Effector CD4-positive, alpha-beta T cell (primary cell): ENCODE data around the gene ENOX2.

Experiments used
- DNase-seq: peaks from one replicate; pipeline ENCODE4 v3.0.0-alpha.2; 2020

Gene ENOX2

DNA sequence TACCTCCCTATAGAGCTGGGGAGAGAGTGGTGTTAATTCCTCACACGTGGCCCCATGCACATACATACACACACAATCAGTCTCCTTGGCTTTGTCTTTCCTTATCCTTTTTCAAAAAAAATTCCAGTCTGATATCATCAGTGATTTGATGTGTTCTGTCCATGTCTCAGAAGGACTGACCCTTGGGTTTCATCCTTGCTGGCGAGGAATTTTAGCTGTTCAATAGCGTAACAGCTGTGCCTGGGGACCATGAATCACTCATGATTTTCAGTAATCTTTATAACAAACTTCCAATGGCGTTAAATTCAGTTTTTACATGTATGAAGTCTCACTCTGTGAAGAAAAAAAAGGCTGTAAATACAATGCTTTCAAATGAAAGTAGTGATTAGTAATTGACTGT, 296.6 kb downstream of the ENOX2 start:
- no peak for DNase-seq

DNA sequence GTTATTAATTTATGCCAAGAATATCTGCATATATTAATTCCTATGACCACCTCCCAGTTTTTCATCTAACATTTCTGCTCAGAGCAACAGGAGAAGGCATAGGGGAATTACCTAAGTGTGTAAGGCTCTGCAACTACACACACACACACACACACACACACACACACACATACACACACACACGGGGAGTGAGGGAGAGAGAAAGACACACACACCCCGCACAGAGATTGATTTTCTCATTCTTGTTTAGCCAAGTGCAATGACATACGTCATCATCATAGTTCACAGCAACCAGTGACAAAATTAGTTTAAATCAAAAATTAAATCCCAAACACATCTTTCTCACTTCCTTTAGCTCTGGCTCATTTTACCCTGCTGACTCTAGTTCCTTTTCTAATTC, 298.1 kb downstream of the ENOX2 start:
- no peak for DNase-seq

DNA sequence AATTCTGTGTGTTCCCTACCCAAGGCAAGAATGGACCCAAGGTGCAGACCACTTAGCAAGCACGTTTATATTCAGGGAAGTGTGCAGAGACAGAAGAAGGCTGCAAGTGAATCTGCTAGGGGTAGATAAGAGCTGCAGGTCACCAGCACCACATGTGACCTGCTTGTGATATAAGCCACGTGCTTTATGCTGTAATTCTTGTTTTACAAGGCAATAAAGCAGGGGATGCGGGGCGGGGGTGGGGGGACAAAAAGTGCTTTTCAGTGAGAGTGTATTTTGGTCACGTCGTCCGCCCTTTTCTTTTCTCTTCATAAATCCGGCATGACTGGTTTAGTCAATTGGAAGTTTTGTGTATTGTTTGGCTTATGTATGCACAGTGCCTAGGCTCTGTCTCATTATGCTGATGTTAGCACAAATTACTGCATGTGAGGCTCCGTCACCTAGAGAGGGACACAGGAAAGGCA, 308.5 kb downstream of the ENOX2 start:
- no peak for DNase-seq

DNA sequence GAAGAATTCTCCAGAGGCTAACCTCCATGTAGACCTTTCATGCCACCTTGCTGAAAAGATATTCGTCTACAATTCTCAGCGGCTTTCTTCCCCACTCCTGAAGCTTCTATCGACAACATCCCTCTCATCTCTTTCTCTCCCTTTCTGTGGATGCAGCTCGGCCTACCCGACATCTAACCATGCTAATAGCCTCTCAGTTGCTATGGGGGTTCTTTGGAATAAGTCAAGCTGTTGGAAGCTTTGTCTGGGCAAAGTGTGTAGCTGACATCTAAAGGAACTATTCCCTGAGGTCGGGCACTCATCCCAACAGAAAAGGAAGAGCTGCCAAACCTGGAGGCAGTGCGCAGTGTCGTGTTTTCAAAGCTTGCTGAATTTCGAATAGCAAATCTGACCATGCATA, 309.1 kb downstream of the ENOX2 start:
- DNase-seq, result no peak

DNA sequence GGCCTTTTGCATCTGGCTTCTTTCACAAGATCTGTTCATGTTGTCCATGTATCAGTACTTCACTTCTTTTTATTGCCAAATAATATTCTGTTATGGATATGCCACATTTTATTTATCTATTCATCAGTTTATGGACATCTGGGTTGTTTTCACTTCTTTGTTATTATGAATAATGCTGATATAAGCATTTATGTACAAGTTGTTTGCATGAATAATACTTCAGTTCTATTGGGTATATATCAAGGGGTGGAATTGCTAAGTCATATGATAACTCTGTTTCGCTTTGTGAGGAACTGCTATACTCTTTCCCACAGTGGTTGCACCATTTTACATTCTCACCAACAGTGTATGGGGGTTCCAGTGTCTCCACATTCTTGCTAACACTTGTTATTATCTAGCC, 310.8 kb downstream of the ENOX2 start:
- DNase-seq, result no peak

DNA sequence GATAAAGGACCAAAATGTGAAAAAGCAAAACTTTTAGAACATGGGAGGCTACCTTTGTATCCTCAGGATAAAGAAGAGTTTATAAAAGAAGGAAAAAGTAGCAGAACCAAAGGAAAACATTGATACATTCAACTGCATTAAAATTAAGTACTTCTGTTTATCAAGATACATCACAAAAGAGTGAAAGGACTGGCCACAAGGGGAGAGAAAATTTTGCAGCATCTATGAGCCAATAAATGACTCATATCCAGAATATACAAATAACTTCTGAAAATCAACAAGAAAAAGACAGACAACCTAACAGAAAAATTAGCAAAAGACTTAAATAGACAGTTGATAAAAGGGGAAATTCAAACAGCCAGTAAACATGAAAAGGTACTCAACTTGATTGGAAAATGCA, 324.1 kb downstream of the ENOX2 start:
- no peak for DNase-seq

DNA sequence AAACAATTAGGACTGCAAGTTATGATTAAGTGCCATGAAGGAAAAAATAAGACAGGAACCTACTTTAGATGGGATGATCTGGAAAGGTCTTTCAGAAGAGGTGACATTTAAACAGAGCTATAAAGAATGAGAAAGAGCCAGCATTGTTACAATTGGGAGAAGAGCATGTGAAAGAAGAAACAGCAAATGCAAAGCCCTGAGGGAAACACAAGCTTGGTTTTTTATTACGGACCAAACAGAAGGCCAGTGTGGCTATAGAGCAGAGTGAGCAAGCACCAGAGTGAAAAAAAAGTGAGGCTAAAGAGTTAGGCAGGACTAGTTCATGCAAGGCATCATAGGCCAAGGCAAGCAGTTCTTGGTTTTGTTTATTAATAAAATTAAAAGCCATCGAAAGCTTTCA, 325.6 kb downstream of the ENOX2 start:
- no peak for DNase-seq

DNA sequence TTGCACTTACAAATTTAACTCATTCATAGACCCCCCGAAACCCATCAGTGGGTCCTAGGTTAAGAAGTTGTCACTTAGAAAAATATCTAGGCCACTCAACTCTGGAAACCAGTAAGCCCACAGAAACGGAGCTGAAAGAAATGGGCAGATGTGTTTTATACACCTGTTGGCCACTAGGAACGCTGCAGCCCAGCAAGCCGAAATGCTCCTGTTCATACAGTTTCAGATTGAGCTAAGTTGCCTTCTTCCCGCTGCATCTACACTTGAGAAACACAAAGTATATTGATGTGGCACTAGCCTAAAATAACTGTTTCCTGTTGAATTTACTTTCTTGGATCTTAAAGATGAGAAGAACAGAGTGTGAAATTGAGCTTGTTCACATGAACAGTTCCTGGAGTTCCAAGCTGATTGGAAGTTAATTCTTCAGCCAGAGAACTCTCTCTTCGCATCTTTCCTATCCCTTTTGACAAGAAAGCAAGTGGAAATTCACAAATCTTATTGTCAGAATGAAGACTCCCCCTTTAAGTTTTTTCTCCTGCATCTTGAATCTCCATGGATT, 327.1 kb downstream of the ENOX2 start:
- DNase-seq, result no peak
